HG02981 (cell line): ENCODE measurements around the gene GNLY.

Source experiments
- ATAC-seq: cut with Tn5 transposase; IDR thresholded peaks from one replicate; pipeline ENCODE4 v1.9.1; 2021; ENCODE audit warnings: mild to moderate bottlenecking, moderate library complexity; ENCODE audit not compliant: unreplicated experiment

Gene GNLY

DNA sequence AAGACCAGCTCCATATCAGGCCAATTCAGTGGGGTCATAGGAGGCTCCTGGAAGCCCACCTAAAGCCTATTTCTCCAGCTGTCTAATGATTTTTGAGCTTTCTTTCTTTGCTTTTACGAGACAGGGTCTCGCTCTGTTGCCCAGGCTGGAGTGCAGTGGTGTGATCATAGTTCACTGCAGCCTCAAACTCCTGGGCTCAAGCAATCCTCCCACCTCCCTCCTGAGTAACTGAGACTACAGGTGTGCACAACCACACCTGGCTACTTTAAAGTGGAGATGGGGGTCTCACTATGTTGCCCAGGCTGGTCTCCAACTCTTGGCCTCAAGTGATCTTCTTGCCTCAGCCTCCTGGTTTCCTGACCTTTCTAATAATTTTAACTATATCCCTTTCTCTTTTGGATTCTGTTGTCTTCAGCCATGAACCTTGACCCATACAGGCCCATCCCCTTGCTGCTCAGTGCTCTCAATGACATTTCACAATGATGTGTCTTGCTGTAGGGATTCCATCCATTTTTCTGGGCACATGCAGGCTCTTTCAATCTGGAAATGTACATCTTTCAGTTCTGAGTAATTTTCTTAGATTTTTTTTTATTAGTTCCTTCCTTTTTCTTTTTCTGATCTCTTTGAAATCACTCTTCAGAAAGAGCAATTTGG is 29.7 kb downstream of the GNLY start:
- no peak for ATAC-seq

DNA sequence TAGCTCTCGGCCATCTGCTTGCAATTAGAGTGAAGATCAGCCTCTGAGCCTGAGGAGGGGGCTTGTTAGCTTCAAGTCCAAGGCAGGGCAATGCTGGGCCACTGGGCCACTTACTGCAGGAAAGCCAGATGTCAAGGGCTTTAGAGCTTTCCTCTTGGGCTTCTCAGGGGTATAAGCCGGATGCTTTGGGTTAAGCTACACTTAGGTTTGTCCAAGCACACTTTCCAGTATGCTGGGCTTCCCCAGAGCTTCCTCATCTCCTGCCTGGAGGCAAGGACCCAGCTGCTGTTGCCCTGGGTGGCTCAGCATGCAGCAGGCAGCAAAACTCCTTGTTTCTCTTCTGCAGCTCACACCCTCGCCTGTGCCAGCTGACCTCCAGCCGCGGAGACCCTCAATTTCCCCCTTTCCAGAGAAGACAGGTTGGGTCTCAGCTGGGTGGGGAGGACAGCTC is 30.6 kb downstream of the GNLY start:
- no peak for ATAC-seq

DNA sequence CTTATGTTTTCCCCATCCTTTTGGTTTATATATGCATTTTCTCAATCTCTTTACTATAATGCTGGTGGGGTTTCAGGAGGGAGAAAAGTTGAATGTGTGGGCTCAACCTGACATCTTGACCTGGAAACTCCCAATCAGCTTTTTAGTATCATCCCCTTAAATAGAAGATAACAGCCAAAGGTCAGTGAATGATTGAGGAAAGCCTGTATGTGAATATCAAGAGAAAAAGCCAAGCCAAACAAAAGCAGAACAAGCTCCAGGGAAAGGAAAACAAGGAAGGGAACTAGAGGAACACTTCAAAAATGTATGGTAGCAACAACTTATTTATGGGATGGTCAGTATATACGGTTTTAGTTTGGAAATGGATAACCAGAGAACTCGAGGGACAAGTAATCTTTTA is 31.3 kb downstream of the GNLY start:
- no peak for ATAC-seq

DNA sequence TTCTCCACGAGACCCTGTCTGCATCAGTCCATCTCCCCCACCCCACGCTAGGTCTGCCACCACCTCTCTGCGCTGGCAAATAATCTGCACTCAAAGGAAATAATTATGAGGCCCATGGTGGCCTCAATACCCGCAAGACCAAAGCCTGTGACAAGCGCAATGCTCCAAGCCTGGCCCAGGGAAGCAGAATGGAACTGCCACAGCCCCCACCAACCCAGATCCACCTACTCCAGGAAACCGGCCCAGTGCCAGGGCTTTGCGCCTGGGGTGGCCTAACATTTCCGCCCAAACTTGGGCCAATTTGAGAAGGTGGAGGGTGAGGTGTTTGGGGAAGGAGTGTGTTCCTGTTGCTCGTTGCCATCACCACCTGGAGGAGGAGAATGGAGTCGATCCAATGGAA is 33.6 kb downstream of the GNLY start:
- no peak for ATAC-seq

DNA sequence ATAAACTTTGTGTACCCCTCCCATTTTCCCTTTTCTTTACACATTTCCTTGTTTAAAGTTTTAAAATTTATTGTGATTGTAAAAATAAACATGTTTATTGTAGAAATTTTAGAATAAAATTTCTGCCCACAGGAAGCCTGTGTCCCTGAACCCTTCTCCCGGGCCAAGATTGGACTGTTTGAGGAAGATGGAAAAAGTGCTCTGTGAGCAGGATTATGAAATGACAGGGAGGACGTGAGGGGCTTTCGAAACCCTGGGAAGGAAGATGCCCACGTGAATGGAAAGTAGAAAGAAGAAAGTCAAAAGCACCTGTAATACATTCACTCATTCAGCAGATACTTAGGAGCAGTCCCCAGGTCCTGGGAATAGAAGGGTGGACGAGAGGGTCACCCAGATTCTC is 34.2 kb downstream of the GNLY start:
- peak; percentile 10 for ATAC-seq

DNA sequence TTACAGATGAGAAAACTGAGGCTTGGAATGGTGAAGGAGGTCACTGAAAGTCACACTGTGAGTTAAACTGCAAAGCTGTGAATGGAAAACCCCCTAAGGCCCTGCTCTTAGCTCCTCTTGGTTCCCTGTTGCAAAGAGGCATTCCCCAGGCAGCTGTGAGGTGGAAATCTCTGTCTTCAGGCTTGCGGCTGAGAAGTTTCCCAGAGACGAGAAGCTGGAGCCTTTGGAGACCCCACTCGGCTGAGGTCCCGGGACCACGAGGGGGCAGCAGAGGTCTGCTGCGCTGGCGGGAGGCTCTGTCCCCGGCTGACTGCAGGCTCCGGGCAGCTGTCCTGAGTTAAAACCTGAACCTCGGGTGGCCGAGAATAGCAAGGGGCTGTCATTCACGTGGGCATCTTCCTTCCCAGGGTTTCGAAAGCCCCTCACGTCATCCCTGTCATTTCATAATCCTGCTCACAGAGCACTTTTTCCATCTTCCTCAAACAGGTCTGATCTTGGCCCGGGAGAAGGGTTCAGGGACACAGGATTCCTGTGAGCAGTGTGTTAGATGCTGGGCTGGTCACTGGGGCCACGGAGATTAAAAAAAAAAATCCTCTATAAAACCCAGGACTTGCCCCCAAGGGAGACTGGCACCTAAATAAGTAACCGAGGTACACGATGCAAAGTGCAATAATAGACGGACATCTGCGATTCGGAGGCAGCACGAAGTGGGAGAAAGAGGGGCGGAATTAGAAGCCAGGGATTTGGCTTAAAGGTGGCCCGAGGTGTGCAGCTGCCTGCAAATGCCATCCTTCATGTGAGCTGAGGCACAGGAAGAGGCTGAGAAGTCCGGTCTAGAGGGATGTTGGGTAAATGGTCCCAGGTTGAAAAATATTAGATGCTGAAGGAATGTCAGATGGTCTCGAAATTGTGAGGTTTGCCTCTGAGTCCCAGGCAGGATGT is 35.0 kb downstream of the GNLY start:
- peak; percentile 72 for ATAC-seq

DNA sequence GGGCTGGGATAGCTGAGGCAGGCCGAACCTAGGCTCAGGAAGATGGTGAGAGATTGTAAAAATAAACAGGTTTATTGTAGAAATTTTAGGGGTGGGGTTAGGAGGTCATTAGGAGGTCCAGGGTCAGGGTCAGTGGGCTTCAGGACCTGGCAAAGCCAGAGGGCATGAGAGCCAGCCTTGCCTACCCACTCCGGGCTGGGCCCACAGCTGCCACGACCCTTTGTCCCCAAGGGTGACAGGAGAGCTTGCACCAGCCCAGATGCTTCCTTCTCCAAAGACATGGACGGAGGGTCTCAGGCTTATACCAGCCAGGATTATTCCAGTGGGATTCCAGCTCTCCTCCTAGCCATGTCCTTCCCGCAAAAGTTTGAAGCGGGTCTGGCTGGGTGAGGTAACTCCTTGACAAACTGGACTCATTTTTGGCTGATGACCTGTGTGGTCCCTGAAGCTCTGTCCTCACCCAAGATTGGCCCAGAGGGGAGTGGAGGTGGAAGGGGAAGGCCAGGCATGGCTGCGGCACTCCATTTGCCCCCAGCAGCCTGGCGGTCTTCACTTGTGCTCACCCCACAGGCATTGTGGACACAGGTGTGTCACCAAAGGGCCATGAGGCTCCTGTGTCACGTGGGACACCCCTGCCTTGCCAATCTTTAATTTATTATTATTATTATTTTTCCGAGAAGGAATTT is 35.8 kb downstream of the GNLY start:
- ATAC-seq, result no peak

DNA sequence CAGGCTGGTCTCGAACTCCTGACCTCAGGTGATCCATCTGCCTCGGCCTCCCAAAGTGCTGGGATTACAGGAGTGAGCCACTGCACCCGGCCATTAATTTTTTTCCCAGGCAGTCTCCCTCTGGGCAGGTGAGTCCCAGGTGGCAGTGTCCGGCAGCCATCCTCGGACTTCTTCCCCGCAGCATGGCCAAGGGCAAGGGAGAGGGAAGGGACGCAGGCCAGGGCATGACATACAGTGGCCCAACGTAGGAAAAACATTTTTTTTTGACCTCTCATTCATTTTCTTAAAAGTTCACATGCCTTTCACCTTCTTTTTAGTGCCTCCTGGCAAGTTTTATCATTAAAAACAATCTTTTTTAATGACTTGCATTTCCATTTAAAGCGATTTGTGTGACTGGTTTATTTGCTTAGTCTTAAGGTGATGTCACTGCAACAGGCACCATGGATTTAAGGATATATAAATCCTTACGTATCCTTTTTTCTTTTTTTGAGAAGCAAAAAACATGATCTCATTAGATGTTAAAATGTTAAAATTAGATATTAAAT is 36.6 kb downstream of the GNLY start:
- ATAC-seq, result no peak

DNA sequence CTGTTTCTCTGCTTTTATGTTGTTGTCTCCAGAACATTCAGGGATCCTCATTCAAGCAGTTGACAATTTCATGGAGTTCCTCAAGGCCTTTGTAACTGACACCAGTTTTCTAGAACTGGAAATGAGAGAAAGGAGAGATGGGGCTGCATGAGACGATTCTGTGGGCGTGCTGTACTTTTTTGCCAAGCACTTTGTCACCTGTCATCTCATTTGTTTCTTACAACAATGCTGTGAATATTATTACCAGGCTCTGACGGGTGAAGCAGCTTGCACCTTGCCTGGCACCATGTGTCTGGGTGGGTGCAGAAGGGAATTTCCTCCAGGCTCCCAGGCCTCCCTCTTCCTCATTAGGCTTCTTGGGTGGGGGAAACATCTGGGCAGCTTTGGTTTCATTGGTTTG is 37.4 kb downstream of the GNLY start:
- ATAC-seq, result no peak

DNA sequence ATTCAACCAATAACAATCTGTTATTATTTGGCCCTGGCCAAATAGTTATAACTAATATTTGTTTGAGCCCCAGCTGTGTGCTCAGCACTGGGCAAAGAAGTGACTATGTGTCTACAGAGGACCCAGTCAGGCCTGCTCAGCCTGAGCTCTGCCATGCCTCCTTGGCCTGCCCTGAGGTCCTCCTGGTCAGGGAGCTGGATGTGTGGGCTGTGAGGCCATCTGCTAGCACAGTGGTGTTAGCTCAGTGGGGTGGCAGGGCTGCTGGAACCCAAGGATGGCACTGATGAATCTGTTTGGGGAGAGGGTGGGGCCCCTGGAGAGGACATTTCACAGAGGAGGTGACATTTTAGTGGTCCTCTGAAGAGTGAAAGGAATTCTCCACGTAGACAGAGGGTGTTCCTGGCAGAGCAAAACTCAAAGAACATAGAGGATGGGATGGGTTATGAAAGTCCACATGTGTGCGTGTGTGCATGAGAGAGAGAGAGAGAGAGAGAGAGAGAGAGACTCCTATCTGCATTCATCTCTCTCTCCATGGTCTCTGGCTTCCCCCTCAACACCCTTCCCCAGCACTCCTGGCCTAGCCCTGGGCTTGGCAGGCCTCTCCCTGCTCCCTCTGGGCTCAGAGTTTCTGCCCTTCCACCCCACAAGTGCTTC is 38.4 kb downstream of the GNLY start:
- no peak for ATAC-seq

DNA sequence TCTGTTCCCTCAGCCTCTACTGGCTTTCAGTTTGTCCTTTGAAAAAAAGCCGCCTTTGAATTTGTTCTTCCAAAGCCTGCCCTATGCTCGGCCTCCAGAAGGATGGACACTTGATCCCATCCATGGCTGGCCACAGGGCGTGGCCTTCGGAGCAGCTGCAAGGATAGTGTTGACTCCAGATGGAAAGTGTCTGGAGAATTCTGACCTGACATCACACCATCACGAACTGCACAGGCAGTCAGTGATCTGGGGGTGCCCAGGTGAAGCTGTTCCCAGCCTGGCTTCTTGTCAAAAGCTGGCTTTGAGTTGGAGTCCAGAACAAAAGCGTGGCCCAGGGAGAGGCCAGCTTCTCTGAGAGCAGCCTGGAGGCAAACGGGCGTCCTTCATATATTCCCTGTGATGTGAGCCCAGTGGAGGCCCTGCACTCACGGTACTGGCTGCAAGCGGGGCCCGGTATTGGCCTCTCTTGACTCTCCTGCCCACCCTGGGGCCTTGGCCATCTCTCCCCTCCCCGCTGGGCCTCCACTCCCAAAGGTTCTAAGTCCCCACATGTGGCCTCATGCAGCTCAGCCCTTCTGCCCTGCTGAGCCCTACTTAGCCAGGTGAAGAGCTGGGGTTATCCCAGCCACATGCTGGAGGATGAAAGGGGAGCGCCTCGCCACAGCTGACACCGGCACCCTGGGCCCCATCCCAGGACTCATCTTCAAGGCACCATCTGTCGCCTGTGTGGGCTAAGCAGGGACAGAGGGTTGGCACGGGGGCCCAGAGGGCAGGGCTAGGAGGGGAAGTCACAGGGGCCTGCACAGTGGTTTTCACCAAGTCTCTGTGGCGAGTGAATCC is 39.2 kb downstream of the GNLY start:
- ATAC-seq, result no peak

DNA sequence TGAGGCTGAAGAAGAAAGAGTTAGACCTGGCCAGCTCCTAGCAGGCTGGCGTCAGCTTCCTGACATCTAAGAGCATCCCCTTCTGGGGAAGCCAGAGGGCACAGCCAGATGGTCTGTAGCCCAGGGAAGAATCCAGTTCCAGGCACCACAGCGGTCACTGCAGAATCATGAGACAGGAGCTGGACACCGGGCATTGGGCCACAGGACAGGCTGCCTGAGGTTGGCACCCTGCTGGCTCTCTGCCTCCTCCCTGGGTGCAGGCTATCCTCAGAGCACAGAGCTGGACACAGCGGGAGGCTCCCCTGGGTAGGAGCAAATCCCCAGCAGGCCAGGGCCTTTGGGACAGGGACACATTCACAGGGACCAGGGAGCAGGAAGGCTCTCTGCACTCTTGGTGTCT is 39.9 kb downstream of the GNLY start:
- no peak for ATAC-seq

DNA sequence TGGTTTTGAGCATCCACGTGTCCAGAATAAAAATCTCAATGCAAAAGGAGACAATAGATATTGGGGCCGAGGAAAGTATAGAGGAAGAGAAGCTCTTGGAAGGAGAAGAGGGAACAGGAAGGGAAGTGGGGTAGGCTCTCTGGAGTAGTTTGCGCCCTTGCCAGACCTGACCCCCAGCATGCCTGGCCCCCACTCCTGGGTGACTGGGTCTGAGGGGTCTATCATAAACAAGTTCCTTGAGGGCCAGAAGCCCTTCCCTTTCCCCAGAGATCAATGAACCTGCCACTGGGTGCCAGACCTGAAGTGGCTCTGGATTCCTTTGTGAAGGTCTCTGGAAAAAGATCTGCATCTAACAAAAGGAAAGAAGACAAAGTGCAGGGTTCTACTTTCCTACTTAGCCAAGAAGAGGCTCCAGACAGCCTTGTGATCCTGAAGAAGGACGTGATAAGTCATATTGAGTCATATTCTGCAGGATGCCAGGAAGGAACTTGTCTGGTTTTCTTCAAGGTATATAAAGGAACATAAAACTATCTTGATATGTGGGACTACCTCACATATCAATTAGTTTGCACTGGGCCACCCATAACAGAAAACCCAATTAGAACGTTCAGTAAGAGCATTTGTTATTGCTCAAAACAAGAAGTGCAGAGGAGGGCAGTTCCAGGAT is 40.9 kb downstream of the GNLY start:
- ATAC-seq, result no peak

DNA sequence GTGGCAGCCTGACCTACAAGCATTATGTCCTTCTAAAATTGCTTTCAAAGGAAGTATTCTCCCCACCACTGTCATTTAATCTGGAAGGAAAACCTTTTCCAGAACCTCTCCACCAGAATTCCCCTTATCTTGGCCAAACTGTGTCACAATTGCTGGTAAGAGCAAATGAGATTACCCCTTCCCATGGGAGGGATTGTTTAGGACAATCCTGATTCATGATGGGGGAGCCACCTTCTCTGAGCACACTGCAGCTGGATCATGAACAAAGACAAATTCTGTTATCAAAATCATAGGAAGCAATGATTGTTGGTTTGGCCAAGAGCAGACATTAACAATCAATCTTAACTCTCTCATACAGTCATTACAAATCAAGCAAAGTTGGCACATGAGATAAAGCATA is 41.5 kb downstream of the GNLY start:
- ATAC-seq, result no peak

DNA sequence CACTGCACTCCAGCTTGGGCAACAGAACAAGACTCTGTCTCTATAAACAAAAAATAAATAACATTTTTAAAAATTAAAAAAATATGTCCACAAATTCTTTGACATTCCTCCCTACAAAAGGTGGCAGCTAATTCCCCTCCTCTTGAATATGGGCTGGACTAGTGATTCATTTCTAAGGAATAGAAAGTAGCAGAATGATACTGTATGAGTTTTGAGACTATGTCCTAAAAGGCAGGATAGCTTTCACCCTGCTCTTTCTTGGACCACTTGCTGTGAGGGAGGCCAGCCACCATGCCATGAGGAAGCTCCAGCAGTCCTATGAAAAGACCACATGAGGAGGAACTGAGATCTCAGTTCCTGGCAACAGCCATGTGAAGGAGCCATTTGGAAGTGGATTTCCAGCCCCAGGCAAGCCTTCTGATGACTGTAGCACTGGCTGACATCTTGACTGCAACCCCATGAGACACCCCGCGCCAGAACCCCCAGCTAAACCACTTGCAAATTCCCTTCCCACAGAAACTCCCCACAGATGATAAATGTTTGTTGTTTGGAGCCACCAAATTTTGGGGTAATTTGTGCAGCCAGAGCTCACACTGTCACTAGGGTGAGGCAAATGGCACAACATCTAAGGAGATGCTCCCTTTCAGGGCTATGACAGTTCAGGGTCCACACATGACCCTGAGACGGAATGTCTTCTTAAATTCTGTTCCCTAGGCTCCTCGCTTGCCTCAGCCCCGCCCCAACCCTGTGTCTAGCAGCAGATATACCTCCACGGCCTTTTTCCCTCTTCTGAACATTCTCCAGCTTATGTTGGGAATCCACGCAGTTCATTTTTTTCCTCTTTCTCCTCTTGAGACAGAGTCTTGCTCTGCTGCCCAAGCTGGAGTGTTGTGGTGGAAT is 42.5 kb downstream of the GNLY start:
- ATAC-seq, result no peak

DNA sequence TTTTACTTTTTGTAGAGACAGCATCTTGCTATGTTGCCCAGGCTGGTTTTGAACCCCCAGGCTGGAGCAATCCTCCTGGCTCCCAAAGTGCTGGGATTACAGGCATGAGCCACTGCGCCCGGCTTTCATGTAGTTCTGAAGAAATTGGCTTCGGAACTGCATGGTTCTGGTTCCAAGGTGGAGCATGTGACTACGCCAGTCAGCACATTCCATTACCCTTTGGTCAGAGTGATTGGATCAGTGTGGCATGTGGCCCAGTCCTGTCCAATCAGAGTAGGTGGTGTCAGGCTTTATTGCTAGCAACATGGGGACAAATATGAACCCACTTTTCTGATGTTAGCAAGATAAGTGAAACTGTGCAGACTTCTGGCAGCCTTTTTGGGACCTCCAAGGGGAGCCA is 43.3 kb downstream of the GNLY start:
- no peak for ATAC-seq

DNA sequence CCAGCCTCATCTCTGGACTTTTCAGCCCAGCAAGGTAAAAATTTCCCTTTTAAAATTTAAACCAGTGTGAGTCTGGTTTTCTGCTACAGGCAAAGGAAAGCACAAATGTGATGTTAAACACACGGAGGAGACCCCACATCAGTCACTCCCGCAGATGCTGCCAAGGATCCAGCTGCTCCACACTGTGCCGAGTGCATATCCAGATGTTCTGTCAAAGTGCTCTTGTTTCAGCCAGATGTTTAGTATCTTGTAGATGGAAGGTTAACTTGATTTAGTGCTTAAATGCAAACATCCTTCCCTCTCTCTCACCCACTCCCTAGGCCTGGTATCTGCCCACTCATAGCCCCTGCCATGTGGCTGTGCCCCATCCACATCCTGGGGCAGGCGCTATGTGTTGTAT is 43.8 kb downstream of the GNLY start:
- no peak for ATAC-seq

DNA sequence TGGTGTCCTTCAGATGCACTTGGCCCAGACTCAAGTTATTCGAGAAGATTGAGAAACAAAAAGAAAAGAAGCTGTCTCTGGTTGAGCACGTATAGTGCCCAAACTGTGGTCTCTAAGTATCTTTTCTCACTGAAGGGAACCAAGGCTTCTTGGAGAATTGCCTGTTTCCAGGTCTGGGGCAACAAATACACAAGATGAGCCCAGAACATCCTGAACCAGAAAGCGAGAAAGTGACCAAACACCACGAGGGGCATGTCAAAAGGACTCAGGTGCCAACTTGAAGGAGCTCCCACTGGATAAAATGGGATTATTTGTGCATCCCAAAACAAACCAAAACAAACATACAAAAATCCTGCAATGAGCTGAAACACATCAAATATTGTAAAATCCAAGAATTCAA is 46.0 kb downstream of the GNLY start:
- no peak for ATAC-seq
